Measurements from ENCODE around the gene ITPRID1.
"Not testable (repeated sequence)": the region's sequence is repeated elsewhere in the genome, so short reads cannot be mapped to it uniquely, and the experiment has no call there.

ITPRID1 gene

DNA sequence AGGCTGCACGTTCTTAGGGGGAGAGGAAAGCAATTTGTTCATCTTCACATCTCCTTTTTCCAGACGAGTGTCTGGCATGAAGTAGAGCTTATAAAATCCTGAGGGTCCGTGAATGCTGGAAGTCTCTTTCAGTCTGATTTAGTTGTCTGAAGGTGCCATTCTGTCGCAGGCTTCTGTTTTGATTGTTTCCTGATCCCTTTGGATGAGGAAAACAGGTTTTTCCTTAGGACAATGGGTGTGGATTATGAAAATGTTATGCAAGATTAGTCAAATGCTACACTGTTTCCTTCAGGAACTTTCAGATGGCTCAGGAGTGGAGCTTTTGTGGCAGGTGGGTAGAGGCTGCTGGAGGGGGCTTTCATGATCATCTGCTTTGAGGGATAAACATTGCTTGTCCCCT is at the start of gene ITPRID1:
Gene ITPRID1, plus strand, starts transcription at position 301 of the 400 bp plus-strand sequence. CDS start 38,935 bp downstream, outside the sequence.
- no peak for DNase-seq (ENCODE audit: low read depth in 1 of 2, low spot score in 1 of 2)

DNA sequence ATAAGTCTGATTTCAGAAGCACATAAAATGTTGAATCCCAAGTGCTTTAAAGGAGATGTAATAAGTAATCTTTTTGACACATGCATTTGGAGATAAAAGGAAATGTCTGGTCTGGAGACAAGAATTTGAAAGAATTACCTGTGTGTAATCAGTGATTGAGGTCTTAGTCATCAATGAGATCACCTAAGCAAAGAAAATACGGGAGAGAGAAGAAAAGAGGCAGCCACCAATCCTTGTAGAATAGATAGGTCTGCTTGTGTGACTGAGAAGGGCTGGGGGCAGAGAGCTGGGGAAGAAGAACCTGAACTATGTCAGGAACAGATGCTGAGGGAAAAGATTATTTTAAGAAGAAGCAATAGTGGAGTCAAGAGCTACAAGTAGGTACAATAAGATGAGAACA is 49.3 kb upstream of the ITPRID1 start:
- no peak for DNase-seq (ENCODE audit: low read depth in 1 of 2, low spot score in 1 of 2)

GRCh38 chr7:31465285-31465684 is 48.6 kb upstream of the ITPRID1 start:
- no peak for DNase-seq (ENCODE audit: low read depth in 1 of 2, low spot score in 1 of 2)

GRCh38 chr7:31466036-31466435 is 47.9 kb upstream of the ITPRID1 start:
- DNase-seq (ENCODE audit: low read depth in 1 of 2, low spot score in 1 of 2): no peak

DNA sequence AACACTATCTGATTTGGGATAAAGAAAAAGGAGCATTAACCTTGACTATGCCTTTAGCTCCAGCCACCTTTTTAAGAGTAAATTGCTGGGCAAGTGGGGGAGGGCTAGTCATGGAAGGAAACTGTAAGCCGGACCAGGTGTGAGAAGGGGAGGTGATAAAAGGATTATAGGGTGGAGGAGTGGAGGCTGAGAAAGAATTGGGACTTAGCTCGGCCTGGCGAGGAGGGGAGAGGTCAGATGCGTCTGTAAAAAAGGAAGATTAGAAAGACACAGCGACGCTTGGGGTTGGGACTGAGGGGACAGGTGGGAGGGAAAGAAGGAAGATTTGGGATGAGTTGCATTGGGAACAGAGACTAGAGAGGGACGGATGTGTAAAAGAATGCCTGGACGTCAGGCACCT is 43.0 kb upstream of the ITPRID1 start:
- not testable (repeated sequence) for DNase-seq (ENCODE audit: low read depth in 1 of 2, low spot score in 1 of 2)

DNA sequence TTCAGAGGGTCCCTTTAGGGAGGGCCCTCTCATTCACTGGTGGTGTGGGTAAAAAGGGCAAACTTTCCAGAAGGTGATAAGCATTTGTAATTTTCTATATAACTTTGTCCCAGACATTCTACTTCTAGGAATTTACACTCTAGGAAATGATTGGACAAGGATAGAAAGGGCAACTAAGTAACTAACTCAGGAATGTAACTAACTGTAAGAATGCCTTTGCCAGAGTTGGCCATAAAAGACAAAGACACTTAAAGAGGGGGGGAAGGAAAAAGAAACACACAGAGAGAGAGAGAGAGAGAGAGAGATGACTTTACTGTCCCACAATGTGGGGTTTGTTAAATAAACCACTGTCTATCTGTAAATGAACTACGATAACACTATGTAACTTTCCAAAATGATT is 38.5 kb upstream of the ITPRID1 start:
- no peak for DNase-seq (ENCODE audit: low read depth in 1 of 2, low spot score in 1 of 2)

GRCh38 chr7:31476073-31476745 is 37.7 kb upstream of the ITPRID1 start:
- no peak for DNase-seq (ENCODE audit: low read depth in 1 of 2, low spot score in 1 of 2)

GRCh38 chr7:31476941-31477677 is 36.8 kb upstream of the ITPRID1 start:
- no peak for DNase-seq (ENCODE audit: low read depth in 1 of 2, low spot score in 1 of 2)

DNA sequence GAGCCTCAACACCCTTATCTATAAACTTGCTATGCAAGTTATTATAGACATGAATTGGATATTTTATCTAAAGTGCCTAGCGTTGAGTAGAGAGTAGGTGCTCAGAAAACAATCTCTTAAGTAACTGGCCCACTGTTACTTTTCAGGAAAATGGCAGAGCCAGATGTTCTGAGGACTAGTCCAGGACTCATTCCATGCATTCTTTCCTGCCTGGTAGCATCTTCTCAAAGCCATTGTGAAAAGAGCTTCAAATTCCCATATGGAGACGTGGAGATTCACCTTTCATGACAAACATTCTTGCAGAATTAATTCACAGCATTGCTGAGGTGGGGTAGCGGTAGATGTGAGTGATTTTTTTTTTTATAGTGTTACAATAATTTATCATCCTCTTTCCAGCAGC is 35.9 kb upstream of the ITPRID1 start:
- no peak for DNase-seq (ENCODE audit: low read depth in 1 of 2, low spot score in 1 of 2)

- no peak for DNase-seq (ENCODE audit: low read depth in 1 of 2, low spot score in 1 of 2)
These were observed 35.2 kb upstream of the ITPRID1 start for GRCh38 chr7:31478721-31479120.

DNA sequence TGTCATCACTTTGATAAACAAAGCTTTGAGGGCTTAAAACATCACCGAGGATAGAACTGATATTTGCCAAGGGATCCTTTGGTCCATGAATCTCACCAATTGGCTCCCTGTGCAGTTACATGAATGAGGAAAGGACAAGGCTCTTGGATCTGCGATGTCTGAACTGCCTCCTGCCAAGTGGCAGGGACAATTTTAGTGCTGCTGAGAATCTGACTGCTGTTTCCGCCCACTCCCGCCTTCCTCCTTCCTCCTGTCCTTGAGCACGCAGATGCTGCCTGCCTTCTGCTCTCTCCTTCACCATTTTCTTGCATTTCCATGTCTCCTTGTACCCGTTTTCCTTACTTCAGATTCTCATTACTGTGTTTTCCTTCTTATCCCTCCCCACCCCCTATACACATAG is 26.8 kb upstream of the ITPRID1 start:
- no peak for DNase-seq (ENCODE audit: low read depth in 1 of 2, low spot score in 1 of 2)

DNA sequence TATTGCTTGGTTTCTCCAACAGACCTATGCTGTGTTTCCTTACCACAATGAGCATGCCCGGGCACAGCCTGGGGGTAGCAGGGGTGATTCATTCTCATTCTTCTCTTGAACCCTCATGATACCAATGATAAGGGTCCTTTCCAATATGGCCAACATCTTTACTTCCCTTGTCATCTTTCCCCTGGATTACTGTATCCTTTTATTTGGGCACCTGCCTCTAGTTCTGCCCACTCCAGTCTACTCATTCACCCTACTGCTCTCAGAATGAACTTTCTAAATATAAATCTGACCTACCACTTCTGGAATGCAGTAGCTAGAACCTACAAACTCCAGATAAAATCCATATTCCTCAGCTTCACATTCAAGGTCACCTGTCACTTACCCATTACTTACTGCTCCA is 26.4 kb upstream of the ITPRID1 start:
- DNase-seq (ENCODE audit: low read depth in 1 of 2, low spot score in 1 of 2): no peak

DNA sequence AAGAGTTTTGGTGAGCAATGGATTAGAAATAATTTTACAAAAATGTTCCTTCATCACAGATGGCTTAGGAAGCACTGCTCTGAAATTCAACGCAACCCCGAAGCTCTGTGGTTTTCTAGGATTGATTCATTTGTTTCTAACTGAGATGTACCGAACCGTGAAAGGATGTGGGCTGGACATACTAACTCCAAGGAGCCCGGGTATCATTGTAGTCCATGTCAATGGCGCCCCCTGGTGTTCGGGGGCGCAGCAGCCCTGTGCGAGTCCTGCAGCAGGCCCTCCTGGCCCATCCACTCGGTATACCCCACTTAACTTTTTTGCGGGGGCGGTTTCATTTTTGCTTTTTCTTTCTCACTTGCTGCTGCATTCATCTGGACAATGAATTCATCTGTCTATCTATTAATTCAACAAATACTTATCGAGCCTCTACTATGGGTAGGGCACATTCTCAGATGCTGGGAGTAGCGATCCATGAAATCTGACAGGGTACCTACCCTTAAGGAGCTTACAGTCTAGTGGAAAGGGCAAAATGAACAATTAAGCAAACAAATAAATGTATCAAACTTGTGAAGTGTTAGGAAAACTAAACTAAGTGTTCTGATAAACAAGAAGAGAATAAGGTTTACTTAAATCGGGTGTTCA is 25.2 kb upstream of the ITPRID1 start:
- DNase-seq (ENCODE audit: low read depth in 1 of 2, low spot score in 1 of 2): no peak

- no peak for DNase-seq (ENCODE audit: low read depth in 1 of 2, low spot score in 1 of 2)
These were observed 23.0 kb upstream of the ITPRID1 start for GRCh38 chr7:31490796-31491314.

GRCh38 chr7:31492086-31492485 is 21.8 kb upstream of the ITPRID1 start:
- no peak for DNase-seq (ENCODE audit: low read depth in 1 of 2, low spot score in 1 of 2)

DNA sequence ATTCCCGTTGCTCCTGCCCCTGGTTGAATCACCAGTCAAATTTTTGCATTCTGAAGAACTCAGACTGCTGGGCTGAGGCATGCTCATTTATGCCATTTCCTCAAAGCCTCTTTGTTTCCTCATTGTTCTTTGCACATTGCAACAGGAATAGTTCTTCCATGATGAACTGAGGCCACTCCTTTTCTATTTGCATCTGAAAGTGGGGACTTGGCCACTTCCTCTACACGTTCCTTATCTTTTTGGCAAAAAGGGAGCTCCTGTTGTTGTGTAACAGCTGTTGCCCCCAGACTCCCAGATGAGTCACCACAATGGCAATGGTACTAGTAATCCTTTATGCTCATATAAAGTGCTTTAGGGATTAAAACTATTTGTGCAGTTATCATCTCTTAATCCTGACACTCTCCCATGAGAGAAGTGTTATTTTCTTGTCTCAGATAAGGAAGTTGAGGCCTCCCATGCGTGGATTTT is 20.1 kb upstream of the ITPRID1 start:
- DNase-seq (ENCODE audit: low read depth in 1 of 2, low spot score in 1 of 2): no peak

DNA sequence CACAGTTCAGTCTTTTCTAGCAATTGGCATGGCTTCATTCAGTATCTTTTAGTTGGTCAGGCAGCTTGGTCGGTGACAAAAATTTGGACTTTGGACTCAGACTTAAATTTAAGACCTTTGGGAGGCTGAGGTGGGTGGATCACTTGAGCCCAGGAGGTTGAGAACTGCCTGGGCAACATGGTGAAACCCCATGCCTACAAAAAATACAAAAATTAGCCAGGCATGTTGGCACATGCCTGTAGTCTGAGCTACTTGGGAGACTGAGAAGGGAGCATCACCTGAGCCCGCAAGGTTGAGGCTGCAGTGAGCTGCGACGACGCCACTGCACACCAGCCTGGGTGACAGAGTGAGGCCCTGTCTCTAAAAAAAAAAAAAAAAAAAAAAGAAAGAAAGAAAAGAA is 19.5 kb upstream of the ITPRID1 start:
- DNase-seq (ENCODE audit: low read depth in 1 of 2, low spot score in 1 of 2): no peak

- DNase-seq (ENCODE audit: low read depth in 1 of 2, low spot score in 1 of 2): no peak
These were observed 18.2 kb upstream of the ITPRID1 start for GRCh38 chr7:31495653-31496052.

DNA sequence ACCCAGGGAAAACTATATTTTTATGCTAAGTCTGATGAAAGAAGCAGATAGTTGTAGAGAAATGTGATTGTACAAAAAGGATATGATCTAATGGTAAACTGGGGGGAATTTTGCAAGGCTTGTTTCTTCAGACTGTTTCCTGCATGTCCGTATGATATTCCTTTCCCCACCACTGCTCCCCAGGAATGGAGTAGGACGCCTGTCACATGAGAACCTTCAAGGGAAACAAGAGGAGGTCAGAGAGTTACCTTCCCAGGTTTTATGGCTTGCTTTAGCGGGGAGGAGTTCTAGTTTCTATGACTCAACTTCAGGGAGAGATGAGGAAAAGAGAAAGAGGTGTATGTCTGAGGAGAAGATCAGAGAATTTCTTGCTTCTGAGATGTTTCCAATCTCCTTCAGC is 16.4 kb upstream of the ITPRID1 start:
- DNase-seq (ENCODE audit: low read depth in 1 of 2, low spot score in 1 of 2): no peak

DNA sequence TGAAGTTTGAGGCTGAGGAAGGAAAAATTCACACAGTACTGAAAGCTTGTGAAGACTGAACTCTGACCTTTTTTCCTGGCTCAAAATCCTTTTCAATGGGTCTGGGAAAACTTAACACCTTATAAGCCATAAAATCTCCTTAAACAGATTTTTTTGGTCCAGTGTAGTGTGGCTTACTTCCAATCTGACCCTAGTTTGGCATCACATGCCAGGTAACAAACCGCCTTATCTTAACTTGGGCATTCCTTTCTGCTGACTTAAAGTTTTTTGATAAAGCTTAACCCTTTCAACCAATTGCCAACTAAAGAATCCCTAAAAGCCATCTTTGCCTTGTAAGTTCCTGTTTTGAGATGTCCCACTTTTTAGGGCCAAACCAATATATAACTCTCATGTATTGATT is 13.2 kb upstream of the ITPRID1 start:
- no peak for DNase-seq (ENCODE audit: low read depth in 1 of 2, low spot score in 1 of 2)

GRCh38 chr7:31508823-31509222 is 5.1 kb upstream of the ITPRID1 start:
- DNase-seq (ENCODE audit: low read depth in 1 of 2, low spot score in 1 of 2): no peak

- DNase-seq (ENCODE audit: low read depth in 1 of 2, low spot score in 1 of 2): no peak
These were observed 1.7 kb upstream of the ITPRID1 start for GRCh38 chr7:31512166-31512565.

Measured in activated T-helper 1 cell treated with anti-CD3 and anti-CD28 coated beads, Interleukin-2, amount 50 U/mL, for 16 hours (primary cell).